Lower leg skin (tissue), 3 donors: ENCODE data around the gene CCL3.
"Not testable (repeated sequence)": the region's sequence is repeated elsewhere in the genome, so short reads cannot be mapped to it uniquely, and the experiment has no call there.

Experiments
- POLR2A ChIP-seq, 2 donors: fragments of 450-650 bp; IDR thresholded peaks; one replicate each; pipeline ENCODE4 v1.6.1; 2016 to 2017; ENCODE audit warnings: antibody characterized with exemption in 2 of 2, mild to moderate bottlenecking in 1 of 2, moderate library complexity in 1 of 2
- TF ChIP-seq, protein P1 (sequence below), 3 donors: fragments of 450-650 bp; IDR thresholded peaks; one replicate each; pipeline ENCODE4 v1.5.1; 2016; ENCODE audit warnings: antibody characterized with exemption in 3 of 3, mild to moderate bottlenecking in 3 of 3, moderate library complexity in 2 of 3

DNA sequence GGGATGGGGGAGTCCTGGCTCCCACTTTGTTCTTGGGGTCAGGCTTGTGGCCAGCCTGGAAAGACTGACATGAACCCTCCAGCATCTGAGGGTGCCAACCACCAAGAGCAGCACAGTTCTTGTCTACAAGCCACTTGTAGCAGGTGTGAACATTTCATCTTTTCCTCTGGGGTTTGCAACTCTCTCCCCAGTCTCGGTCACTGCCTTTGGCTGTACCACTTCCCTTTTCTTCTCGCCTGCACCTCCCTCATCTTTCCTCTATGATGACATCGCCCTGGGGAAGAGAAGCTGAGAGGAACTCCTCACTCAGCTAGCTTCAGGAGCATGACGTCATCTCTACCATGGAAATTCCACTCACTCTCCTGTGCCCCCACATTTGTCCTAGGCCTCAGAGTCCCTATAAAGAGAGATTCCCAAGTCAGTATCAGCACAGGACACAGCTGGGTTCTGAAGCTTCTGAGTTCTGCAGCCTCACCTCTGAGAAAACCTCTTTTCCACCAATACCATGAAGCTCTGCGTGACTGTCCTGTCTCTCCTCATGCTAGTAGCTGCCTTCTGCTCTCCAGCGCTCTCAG, 13.5 kb upstream of the CCL3 start, which contains the start of gene CCL4:
- not testable (repeated sequence) for TF ChIP-seq POLR2A (IDR thresholded peaks at IDR 0.05)
- TF ChIP-seq, protein P1, sequence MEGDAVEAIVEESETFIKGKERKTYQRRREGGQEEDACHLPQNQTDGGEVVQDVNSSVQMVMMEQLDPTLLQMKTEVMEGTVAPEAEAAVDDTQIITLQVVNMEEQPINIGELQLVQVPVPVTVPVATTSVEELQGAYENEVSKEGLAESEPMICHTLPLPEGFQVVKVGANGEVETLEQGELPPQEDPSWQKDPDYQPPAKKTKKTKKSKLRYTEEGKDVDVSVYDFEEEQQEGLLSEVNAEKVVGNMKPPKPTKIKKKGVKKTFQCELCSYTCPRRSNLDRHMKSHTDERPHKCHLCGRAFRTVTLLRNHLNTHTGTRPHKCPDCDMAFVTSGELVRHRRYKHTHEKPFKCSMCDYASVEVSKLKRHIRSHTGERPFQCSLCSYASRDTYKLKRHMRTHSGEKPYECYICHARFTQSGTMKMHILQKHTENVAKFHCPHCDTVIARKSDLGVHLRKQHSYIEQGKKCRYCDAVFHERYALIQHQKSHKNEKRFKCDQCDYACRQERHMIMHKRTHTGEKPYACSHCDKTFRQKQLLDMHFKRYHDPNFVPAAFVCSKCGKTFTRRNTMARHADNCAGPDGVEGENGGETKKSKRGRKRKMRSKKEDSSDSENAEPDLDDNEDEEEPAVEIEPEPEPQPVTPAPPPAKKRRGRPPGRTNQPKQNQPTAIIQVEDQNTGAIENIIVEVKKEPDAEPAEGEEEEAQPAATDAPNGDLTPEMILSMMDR (IDR thresholded peaks at IDR 0.05): not testable (repeated sequence)
